Activated CD4-positive, alpha-beta T cell treated with anti-CD3 and anti-CD28 coated beads for 1 hour (primary cell): Measurements from ENCODE around the gene PTPRN.
"Not testable (repeated sequence)": the region's sequence is repeated elsewhere in the genome, so short reads cannot be mapped to it uniquely, and the experiment has no call there.

Experiments used
- DNase-seq: peaks from one replicate; pipeline ENCODE4 v3.0.0-alpha.2; 2020

PTPRN gene

GRCh38 chr2:219306047-219306446 lies 3.2 kb downstream of the PTPRN start:
- no peak for DNase-seq

GRCh38 chr2:219304223-219304622 lies 5.0 kb downstream of the PTPRN start:
- no peak for DNase-seq

- DNase-seq: no peak
These were observed 6.7 kb downstream of the PTPRN start for GRCh38 chr2:219302412-219302968.

DNA sequence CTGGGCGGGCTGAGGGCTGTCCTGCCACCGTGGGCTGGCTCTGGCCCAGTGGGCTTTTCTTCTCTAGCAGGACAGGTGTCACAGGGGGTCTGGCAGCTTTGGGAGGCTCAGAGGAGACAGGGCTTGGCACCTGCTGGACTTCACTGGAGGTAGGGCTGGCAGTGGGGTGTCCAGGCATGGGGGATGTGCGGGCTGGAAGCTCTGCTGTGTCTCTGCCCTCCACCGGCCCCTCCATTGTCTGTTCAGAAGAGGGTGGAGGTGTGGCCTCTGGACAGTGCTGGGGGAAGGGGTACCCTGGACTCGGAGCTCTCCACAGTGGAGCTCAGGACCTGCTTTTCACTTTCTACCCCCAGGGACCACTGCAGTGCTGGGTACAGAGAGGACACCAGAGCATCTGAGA lies 9.2 kb downstream of the PTPRN start:
- no peak for DNase-seq

GRCh38 chr2:219299372-219299760 lies 9.8 kb downstream of the PTPRN start:
- no peak for DNase-seq

GRCh38 chr2:219298759-219299371 lies 10.3 kb downstream of the PTPRN start:
- DNase-seq: peak; percentile 75

DNA sequence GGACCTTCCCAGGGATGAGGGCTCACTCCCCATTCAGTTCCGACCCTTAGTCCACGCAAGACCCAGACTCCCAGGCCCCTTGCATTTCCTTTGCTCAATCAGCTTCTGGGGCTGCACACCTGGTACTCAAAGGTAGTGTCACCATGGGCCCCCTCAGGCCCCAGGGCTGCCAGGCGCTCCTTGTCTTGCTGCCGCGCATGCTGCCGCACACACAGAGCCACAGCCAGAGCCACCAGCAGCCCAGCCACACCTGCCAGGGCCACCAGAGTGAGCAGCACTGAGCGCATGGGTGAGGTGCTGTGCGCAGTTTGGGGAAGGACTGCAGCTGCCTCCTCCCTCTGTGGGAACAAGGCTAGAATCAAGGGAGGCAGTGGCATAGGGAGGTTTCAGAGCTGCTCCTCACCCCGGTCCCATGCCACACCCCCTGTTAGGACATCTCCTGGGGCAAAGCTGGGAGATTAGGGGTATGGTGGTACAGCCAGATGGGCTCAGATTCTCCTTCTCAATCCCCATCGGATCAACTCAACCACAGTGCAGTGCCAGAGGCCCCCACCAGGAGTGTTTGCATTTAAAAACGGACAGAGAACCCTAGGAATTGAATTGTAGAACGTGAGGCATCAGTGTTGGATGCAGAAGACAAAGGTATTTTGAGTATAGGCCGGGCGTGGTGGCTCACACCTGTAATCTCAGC lies 11.3 kb downstream of the PTPRN start:
- DNase-seq: no peak

DNA sequence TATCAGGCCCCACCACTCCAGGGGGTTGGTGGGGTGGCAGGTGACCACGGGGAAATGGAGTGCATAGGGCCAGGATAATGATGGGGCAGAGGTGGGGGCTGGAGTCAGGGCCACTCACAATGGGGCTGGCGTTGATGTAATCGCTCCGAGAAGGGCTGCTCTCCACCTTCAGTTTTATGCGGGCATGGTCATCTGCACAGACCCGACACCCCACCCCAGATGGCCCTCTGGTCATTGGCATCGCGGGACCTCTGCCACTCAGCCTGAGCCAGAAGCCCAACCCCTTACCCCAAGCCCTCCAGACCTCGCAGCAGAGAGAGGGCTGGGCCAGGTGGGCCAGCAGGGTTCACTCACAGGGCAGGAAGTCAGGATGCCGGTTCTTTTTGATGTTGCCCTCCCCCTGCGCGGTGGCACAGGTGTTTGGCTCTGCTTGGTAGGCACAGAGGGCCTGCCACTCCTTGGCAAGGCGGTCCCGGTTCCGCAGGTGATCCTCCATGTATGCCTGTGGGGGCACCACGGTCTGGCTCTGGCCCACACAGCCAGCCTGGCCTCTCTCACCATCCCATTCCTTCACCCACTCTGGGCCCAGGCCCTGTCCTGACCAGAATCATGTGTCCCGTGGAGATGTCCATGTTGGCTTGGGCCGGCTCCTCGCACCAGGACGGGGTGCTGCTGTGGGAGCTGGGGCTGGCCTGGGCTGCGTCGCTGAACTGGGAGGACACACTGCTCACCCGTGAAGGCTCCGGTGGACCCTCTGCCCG lies 12.4 kb downstream of the PTPRN start:
- DNase-seq: no peak

GRCh38 chr2:219296142-219296541 lies 13.1 kb downstream of the PTPRN start:
- DNase-seq: no peak

- DNase-seq: peak; percentile 85
These were observed 14.5 kb downstream of the PTPRN start for GRCh38 chr2:219294356-219295351.

GRCh38 chr2:219293736-219294231 lies 15.4 kb downstream of the PTPRN start:
- DNase-seq: no peak

- DNase-seq: no peak
These were observed 16.6 kb downstream of the PTPRN start for GRCh38 chr2:219292616-219293015.

DNA sequence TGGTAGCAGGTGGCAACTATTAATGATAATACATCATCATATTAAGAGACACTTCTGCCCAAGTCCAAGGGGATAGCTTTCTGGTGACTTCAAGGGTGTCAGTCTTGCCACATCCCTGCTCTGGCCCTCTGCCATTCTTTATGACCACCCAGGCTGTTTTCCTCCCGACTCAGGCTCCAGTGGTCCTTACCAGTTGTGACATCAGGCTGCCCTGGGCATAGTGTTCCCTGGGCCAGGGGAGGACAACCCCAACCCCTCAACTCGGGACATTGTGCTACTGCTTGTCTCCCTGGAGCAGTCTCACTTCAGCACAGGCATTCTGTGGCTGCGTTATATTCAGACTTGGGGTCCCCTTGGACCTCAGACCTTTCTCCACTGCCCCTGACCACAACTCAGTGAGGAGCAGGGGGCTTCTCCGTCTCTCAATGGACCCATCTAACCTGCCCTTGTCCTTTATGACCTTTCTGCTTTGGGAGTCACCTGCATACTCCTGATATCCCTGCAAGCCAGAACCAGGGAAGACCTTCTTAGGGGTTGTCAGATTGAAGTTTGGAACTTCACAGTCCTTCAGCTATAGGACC lies 17.2 kb downstream of the PTPRN start:
- no peak for DNase-seq

DNA sequence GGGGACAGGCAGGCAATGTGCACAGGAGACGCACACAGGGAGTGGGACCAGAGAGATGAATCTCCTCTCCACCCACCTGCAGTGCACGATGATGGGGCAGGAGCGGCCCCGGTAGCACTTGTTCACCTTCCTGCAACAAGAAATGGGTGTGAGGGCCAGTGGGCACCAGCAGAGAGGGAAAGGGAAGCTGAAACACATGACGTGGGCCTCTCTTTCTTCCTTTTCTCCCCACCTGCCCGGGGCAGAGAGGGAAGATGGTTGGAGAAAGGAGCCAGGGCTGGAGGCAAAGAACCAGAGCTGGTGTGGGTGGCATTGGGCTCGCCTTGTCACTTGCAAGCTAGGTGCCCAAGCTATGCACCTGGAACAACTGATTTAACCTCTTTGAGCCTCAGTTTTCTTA lies 17.8 kb downstream of the PTPRN start:
- no peak for DNase-seq

- no peak for DNase-seq
These were observed 18.6 kb downstream of the PTPRN start for GRCh38 chr2:219290381-219291171.

DNA sequence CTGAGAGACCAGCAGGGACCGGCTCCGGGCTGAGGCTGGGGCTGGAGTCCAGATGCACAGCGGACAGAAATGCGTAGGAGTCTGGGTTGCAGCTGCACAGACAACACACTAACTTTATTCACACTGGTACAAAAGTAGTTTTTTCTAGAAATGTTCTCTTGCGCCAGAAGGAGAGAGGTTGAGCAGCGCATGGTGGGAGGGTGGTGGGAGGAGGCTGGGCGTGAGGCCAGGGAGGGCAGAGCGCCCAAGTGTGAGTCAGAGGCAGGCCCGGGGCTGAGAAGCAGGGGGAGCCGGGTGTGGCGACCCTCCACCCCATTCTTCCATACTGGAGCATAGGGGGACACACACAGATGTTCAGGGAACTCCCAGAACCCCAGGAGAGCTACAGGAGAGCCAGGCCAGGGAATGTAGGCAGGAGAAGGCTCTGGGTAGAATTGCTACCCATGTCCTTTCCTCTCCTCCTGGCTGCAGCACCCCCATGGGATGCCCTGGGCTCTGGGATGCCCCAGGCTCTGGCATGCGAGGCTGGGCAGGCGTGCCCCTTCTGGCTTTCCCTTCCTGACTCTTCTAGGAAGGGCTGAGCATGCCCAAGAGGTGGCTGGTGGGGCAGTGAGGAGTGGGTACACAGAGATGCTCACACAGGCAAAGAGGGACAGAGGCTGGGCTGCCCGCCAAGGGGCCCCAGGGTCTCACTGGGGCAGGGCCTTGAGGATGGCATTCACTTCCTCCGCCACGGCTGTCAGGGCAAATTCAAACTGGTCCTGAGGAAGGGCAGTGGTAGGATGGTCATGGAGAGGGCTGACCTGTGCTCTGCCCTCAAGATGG lies 19.5 kb downstream of the PTPRN start:
- DNase-seq: no peak

GRCh38 chr2:219289195-219289536 lies 20.0 kb downstream of the PTPRN start:
- no peak for DNase-seq

- DNase-seq: no peak
These were observed 21.5 kb downstream of the PTPRN start for GRCh38 chr2:219287580-219288265.

- DNase-seq: not testable (repeated sequence)
These were observed 22.1 kb downstream of the PTPRN start for GRCh38 chr2:219287116-219287440.
